Skeletal muscle tissue (tissue), 4 donors: ENCODE results near the gene TECTA. TPM values are rescaled to one million over a fixed set of nuclear protein-coding genes. Genes with fewer than 3 reads are reported as not detected.
"Not testable (repeated sequence)": the region's sequence is repeated elsewhere in the genome, so short reads cannot be mapped to it uniquely, and the experiment has no call there.

Source experiments
- H3K27ac ChIP-seq: one replicate; pipeline ENCODE4 v1.7.0; 2013; ENCODE audit warnings: mild to moderate bottlenecking, low read depth, low read length, inconsistent platforms
- H3K27me3 ChIP-seq, 3 donors: one replicate each; pipeline ENCODE4 v1.7.0; 2013; ENCODE audit warnings: low read length in 3 of 3; ENCODE audit not compliant: control insufficient read depth in 3 of 3, insufficient read depth in 3 of 3
- H3K36me3 ChIP-seq, 3 donors: one replicate each; pipeline ENCODE4 v1.7.0; 2013; ENCODE audit warnings: low read length in 3 of 3; ENCODE audit not compliant: control insufficient read depth in 3 of 3, insufficient read depth in 3 of 3
- H3K4me1 ChIP-seq, 3 donors: one replicate each; pipeline ENCODE4 v1.7.0; 2013; ENCODE audit warnings: low read length in 3 of 3, mild to moderate bottlenecking in 3 of 3; ENCODE audit not compliant: control insufficient read depth in 3 of 3, insufficient read depth in 3 of 3
- H3K4me3 ChIP-seq, 3 donors: one replicate each; pipeline ENCODE4 v1.7.0; 2013; ENCODE audit warnings: low read length in 3 of 3
- H3K9ac ChIP-seq, 3 donors: one replicate each; pipeline ENCODE4 v1.7.0; 2013; ENCODE audit warnings: low read length in 3 of 3, mild to moderate bottlenecking in 3 of 3, moderate library complexity in 2 of 3, low read depth in 1 of 3
- H3K9me3 ChIP-seq, 3 donors: one replicate each; pipeline ENCODE4 v1.7.0; 2013; ENCODE audit warnings: low read length in 3 of 3; ENCODE audit not compliant: control insufficient read depth in 3 of 3
- total RNA-seq: library from RNA; depleted of rRNA; stranded (reverse); fragments of >200 nt; gene quantifications from one replicate; pipeline ENCODE4 v1.2.3, GENCODE V29; 2014
- donor health status: Osteomylitis.

TECTA gene
- total RNA-seq, 1 donor from 2014 or later, result 1.0 TPM

DNA sequence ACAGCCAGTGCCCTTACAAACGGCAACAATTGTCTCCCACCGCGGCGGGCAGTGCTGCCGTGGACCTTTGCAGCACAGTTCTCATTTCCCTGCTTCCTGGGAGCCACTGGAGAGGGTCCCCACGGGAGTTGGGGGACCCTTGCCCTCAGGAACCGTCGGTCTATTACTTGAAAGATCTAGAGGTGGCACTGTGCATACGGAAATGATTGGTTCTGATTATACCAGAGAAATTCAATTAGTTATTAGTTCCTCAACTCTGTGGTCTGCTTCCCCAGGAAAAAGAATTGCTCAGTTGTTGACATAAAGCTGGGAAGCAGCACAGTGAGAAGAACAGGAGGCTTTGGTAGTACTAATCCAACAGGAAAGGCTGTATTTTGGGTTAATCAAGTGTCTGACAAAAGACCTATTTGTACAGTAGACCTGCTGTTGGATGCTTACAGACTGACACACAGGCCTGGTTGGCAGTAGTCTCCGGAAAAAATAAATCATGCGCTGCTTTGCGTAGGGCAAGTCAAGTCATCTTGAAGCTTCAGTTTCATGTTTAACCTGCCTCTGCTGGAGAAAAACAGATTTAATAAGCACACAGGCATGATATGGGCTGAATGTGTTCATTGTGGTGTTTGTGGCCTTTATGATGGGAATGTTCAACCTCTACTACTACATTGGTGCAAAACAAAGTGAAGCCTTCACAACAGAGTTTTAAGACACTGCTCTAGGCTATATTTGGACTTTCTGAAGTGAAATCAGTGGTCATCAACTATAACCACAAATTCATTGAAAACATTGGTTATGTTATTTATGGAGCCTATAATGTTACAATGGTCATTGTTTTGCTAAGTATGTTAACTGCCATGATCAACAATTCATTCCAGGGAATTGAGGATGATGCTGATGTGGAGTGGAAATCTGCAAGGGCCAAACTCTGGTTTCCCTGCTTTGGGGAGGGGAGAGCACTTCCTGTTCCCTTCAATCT is 136.9 kb downstream of the TECTA start:
- no peak overlapping the region for H3K27ac ChIP-seq
- H3K27me3 ChIP-seq, result peaks cover 0 to 7% (median 4%) of the 10 kb centered on the region in 3 donors
- no peak overlapping the region for H3K9ac ChIP-seq
- no peak overlapping the region for H3K4me3 ChIP-seq
- no peaks in the 10 kb centered on the region for H3K36me3 ChIP-seq
- peaks cover 0 to 3% (median 3%) of the 10 kb centered on the region in 3 donors for H3K4me1 ChIP-seq
- no peaks in the 10 kb centered on the region for H3K9me3 ChIP-seq

DNA sequence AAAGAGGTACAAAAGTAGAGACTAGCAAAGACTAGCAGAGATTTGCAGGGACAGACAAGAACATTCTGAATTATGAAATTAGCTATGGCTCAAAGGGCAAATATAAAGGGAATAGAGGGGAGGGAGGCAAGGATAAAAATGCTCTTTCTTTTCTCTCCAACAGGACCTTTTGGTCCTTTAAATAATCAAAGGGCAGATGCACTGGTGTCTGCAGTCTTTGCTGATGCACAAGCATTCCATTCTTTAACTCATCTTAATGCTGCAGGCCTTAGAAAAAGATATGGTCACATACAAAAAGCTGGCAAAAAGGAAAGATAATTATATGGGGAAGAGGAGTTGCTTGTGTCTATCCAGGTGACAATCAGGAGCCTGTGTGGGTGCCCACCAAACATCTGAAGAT is 137.9 kb downstream of the TECTA start:
- no peak overlapping the region for H3K4me3 ChIP-seq
- H3K36me3 ChIP-seq, result no peaks in the 10 kb centered on the region
- peaks cover 0 to 7% (median 4%) of the 10 kb centered on the region in 3 donors for H3K27me3 ChIP-seq
- peaks cover 0 to 3% (median 3%) of the 10 kb centered on the region in 3 donors for H3K4me1 ChIP-seq
- no peak overlapping the region for H3K27ac ChIP-seq
- no peak overlapping the region for H3K9ac ChIP-seq
- H3K9me3 ChIP-seq, result no peaks in the 10 kb centered on the region

DNA sequence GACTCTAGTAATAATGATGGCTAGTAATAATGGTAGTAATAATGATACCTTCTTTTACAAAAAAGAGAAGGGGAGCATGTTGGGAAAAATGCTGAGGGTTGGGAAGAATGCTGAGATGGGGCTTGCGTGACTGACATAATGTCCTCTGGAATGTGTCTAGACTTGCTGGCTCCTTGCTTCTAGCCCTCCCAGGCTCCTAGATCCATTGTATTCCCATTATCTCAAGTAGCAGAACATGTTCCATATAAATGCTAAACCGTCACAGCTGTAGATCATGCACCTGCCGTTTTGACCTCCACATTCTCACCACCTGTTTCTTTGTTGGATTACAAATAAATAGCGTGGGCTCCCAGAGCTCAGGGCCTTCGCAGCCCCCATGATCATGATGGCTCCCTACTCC is 139.0 kb downstream of the TECTA start:
- not testable (repeated sequence) for H3K9ac ChIP-seq, H3K27me3 ChIP-seq, H3K9me3 ChIP-seq, H3K4me1 ChIP-seq, H3K27ac ChIP-seq, H3K4me3 ChIP-seq, H3K36me3 ChIP-seq

DNA sequence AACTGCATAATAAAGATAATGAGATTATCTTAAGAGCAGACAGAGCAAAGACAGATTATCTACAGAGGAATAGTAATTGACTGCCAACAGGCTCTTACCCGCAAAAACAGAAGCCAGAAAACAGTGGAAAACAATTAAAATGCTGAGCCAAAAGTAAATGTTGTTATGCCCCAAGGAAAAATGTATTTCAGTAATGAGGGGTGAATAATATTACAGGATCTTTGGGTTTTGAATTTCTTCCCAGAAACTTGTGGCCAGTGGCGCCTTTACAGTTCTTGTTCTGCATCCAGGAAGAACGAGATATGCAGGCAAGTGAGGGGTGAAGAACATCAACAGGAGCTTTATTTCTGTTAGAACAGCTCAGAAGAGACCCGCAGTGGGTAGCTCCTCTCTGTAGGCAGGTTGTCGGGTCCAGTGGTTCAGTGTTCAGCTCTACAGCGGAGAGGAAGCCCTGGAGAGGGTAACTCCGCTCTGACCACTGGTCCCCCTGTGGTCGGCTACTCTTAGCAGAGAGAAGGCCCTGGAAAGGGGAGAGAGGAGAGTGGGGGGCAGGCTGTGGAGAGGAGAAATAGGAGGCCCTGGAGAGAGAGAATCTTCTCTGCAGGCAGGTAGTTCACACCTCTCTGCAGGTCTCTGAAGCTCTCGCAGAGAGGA is 139.7 kb downstream of the TECTA start:
- peaks cover 0 to 3% (median 3%) of the 10 kb centered on the region in 3 donors for H3K4me1 ChIP-seq
- H3K36me3 ChIP-seq, result no peaks in the 10 kb centered on the region
- no peak overlapping the region for H3K27ac ChIP-seq
- no peak overlapping the region for H3K9ac ChIP-seq
- H3K9me3 ChIP-seq, result no peaks in the 10 kb centered on the region
- H3K4me3 ChIP-seq, result no peak overlapping the region
- H3K27me3 ChIP-seq, result peaks cover 0 to 5% (median 4%) of the 10 kb centered on the region in 3 donors

Other genes starting within 250 kb of the TECTA start
- 31.3 TPM for gene TBCEL, start 77.1 kb upstream of the TECTA start, total RNA-seq
- gene SC5D, start 191.5 kb downstream of the TECTA start, total RNA-seq, result 15.7 TPM